ENCODE data around the gene NDUFAF8.
A peak's percentile ranks its signal among the peaks of the same experiment; 100 is the strongest.

NDUFAF8 gene

GRCh38 chr17:81240761-81241160 lies 1.6 kb downstream of the NDUFAF8 start:
- DNase-seq = no peak

DNA sequence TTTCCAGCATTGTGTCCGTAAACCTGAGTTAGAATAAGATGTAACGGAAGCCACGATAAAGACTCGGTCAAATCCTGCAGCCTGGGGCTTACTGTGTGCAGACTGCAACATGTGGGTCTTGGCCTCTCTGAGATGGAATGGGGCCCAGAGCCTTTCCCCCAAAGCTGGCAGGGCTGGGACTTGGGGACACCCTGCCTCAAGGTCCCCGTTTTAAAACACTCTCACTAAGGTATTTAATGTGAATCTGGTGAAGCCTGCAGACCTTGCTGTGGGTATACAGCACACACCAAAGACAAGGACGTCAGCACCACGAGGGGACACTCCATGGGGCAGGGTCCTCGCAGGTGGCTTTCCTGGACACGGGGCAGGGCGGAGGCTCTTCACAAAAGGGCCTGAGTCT lies 2.1 kb downstream of the NDUFAF8 start:
- DNase-seq = no peak

DNA sequence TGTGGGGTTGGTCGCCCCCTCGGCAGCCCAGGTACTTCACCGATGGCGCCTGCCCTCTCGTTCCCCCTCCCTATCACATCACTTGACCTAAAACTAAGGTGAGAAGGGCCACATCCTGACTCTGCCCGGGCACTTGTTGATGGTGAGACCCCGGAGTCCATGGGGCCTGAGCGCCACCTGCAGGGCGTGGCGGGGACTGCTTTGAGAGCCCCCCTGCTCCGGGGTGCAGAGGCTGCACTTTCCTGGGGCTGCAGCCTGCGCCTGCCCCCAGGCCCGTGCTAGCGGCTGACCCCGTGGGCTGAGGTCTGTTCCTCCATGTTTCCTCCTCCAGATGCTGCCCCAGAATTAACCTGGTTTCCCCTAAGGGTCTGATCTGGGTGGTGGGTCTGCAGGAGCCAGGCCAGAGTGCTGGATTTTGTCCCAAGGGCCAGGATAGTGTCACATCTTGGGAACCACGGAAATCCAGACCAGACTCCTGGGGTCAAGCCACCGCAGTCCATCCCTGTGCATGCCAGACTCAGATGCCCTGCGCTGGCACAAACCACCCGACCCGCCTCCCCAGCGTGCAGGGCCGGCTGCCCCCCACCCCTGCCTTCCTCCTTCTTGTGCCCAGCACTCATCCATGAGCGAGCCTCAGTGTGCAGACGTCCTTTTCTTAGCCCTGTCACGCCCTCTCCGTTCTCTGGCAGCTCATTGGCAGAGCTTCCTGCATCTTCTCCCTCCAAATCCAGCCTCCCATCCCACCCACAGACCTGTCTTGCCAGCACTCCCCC lies 2.7 kb downstream of the NDUFAF8 start:
- peak; percentile 41 for DNase-seq

DNA sequence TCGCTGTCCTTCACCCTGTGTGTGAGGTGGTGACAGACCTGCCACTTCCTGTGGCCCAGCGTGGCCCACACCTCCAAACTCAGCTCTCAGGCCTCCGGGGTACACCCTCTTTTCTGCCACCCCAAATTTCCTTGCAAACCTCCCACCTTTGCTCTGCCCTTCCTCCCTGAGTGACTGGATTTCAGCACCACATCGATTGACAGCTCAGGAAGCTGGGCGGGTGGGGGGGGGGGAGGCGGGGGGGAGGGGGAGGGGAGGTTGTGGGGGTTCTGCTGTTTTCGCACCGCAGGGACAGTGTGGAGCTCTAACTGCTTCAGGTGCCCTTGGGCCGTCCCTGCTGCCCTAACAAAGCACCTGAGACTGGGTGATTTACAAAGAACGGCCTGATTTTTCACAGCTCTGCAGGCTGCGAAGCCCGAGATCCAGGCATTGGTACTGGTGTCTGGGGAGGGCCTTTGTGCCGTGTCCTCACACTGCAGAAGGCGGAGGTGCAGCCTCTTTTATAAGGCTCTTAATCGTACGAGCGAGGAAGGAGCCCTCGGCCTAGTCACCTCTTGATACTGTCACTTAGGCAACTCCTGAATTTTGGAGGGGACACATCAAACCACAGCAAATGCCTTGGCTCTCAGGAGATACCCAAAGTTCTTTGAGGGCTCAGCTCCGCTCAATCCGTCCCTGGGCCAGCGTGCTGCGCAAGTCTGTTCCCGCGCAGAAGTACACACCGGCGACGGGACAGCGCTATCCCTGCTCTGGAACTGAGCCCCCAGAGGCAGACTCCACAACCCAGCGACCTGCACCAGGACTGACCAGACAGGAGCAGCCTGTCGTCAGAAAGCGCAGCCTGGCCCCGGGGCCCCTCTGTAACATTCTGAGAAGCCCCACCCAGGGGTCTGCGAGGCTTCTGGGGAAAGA lies 3.6 kb downstream of the NDUFAF8 start:
- DNase-seq = no peak

DNA sequence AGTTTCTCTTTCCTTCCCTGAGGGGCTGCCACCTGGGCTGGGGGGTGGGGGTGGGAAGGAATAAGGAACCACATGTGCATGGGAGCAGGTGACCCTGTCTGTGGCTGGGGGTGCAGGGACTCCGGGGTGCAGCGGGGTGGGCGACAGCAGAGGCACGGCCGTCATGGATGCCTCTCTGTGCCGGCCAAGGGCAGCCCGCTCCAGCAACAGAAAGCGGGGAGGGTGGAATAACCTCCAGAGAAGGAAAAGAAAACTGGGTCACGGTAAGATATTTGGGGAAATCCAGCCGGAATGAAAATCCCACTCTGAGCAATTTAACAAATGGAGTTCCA lies 4.2 kb downstream of the NDUFAF8 start:
- no peak for DNase-seq

- no peak for DNase-seq
These were observed 5.4 kb downstream of the NDUFAF8 start for GRCh38 chr17:81244358-81245023.

DNA sequence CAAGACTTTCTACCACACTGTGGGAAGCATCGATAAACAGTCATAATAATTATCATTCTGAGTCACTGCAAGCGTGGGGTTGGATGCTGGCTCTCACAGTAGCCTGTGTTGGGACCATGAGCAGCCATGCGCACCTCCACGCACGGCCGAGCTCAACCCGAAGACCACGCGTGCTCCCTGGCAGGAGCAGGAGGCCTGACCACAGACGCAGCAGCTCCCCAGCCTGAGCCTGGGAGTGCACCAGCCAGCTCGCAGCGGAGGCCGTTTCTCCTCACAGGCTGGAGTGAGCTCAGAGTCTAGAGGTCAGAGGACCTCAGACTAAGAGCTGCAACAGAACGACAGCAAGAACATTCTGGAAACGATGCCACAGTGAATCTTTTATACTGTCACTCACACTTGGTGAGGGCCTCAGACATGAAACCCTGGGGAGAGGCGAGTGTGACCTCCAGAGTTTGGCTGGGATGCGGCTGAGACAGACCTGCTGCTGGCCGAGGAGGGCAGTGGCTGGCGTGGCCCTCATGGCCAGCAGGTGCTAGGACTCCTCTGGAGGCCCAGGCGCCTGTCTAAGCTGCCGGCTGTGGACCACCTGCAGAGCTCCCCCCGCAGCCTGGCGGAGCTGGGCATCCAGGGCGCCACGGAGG lies 6.0 kb downstream of the NDUFAF8 start:
- no peak for DNase-seq

DNA sequence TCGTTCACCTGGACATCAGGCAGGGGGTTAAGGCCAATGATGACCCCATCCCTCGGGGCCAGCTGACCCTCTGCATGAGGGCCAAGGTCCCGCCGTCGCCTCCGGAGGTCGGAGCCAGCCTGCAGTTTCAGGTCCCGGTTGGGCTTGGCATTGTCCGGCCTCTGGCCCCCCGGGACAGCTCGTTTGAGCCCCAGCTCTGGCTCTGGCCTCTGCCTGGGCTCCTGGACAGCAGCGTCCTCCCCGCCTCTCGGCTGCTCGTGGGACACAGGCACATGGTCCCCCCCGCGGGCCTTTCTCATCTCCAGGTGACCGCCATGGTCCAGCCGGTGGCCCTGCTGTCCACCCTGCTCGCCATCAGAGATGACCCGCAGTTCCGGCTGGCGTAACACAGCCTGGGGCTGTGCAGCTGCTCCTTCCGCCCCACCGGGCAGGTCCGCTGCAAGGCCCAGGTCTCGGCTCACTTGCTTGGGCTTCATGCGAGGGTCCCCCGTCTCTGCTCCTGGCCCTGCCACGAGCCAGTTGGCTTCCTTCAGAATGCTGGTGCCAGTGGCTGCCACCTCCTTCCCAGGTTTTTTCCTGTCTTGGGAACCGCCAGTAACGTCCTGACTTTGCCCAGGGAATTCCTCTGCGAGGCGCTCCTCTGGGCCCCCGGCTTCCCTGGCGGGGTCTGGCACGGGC lies 6.7 kb downstream of the NDUFAF8 start:
- no peak for DNase-seq

- no peak for DNase-seq
These were observed 7.2 kb downstream of the NDUFAF8 start for GRCh38 chr17:81246343-81246670.

DNA sequence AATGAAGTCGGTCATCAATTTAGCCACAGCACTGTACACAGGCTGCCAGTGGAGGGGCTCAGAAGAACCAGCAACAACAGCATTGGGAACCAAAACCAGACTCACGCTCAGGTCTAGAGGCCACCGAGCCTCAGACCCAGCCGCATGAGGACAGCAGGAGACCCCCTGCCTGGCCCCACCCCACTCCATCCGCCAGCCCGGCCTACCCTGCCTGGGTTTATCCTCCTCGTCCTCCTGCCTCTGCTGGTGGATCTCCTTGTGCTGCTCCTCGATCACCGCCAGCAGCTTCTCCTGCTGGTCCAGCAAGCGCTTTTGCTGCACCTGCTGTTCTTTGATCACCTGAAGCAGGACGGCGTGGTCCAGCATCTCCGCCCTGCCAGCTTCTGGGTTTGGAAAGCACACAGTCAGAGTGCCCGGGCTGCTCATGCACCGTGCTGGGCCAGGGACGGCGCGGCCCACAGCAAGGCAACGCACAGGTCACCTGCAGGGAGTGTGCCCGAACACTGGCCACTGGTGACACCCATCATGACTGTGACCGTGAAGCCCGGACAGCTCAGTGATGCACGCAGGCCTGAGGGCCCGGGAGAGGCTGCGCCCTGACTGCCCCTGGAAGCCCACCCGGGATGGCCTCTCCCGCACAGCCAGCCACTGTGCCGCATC lies 7.7 kb downstream of the NDUFAF8 start:
- no peak for DNase-seq

GRCh38 chr17:81247339-81247990 lies 8.3 kb downstream of the NDUFAF8 start:
- DNase-seq = no peak

GRCh38 chr17:81248649-81249048 lies 9.5 kb downstream of the NDUFAF8 start:
- DNase-seq = no peak

- no peak for DNase-seq
These were observed 10.3 kb downstream of the NDUFAF8 start for GRCh38 chr17:81249223-81250040.

DNA sequence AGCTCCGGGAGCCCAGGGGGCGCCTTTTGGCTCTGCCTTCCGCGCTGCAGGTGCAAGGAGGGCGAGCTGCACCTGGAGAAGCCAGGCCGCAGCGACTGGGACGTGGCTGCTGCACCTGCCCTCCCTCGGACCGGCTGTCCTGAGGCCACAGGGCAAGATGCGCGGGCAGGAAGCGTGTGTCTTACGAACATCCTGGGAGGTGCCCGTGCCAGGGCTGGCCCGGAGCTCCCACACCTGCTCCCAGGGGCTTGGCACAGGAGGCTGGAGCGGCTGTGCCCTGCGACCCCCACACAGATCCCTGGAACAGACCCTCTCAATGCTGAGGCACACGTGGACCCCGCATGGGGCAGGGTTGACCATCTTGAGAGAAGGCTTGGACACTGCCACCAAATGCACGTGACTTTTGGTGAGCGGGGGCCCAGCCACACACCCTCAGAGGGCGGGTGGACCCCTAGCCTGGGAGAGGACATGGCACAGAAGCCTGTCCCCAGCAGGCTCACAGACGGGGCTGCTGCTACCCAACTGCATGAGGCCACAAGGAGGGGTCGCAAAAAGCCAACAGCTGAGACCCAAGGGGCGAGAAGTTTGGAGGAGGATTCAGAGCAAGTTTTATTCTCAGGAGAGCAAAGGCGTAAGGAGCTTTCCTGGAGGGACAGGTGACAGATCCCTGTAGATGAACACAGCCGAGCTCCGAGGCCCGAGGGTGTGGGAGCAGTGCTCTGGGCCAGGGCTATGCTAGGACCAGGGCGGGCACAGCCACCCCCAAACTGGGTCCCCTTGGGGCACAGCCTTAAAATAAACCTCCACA lies 11.4 kb downstream of the NDUFAF8 start:
- no peak for DNase-seq

- no peak for DNase-seq
These were observed 12.1 kb downstream of the NDUFAF8 start for GRCh38 chr17:81251094-81251708.

GRCh38 chr17:81251709-81252301 lies 12.7 kb downstream of the NDUFAF8 start:
- DNase-seq = no peak

GRCh38 chr17:81252326-81252986 lies 13.3 kb downstream of the NDUFAF8 start:
- no peak for DNase-seq

GRCh38 chr17:81252987-81253329 lies 13.8 kb downstream of the NDUFAF8 start:
- no peak for DNase-seq
